CD4-positive, alpha-beta T cell treated with Interleukin-15 for 4 hours (primary cell): ENCODE measurements around the gene LRRIQ1.

Experiments
- DNase-seq: peaks from one replicate; pipeline ENCODE4 v3.0.0-alpha.2; 2020; ENCODE audit warnings: low spot score

The LRRIQ1 gene

DNA sequence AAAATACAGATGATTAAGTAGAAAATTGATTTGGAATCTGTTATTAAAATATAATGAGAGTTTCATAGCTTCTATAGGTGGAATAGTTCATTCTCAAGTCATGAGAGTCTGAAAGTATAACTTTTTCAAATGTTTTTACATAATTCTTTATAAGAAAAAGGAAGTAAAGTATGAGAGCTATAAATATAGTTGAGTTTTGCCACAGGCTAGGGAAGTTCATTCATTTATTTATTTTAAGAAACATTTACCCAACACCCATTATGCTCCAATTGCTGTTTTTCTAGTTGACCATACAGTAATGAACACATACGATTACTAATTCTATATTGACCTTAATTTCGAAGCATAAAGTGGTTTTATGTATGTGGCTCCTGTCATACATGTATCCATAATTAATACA, 24.8 kb downstream of the LRRIQ1 start:
- DNase-seq: no peak

DNA sequence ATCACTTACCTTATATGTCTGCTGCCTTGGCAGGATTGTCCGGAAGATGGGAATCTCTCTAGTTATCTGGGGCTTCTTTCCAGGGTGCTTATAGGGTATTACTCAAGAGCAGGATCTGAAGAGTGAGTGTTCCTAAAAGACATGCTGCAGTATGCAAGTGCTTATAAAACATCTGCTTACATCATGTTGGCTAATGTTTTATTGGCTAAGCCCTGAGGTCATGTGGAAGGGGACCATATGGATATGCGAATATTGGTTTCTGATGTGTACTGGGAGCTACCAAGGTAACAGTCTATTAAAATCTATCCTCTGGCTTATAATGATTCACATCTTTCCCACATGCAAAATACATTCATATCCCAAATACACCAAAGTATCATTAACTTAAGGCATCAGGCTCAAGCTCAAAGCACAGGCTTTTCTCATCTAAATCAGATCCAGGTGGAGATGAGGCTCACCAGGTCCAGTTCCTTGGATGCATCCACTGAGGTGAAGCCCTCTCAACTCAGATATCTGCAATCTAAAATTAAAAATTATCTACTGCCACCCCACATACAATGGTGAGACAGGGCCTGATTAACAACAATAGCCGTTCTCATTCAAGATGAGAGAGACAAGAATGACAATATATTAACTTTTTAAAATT, 29.8 kb downstream of the LRRIQ1 start:
- no peak for DNase-seq

DNA sequence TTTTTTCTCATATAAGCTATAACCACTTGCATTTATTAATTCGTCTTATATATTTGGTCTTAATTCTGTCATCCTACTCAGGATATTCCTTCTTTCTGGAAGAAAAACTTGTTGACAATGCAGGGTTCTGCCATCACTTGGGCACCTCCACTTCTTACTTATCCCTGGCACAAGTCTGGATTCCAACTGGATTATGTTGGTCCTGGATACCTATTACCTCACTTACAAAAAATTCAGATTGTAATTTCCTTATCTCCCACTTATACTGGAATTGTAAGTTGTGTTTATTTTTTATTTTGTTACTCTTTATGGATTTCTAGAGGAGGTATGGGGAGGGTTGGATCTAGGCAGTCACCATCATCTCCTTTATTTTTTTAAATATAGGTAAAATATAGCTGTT, 36.7 kb downstream of the LRRIQ1 start:
- no peak for DNase-seq

DNA sequence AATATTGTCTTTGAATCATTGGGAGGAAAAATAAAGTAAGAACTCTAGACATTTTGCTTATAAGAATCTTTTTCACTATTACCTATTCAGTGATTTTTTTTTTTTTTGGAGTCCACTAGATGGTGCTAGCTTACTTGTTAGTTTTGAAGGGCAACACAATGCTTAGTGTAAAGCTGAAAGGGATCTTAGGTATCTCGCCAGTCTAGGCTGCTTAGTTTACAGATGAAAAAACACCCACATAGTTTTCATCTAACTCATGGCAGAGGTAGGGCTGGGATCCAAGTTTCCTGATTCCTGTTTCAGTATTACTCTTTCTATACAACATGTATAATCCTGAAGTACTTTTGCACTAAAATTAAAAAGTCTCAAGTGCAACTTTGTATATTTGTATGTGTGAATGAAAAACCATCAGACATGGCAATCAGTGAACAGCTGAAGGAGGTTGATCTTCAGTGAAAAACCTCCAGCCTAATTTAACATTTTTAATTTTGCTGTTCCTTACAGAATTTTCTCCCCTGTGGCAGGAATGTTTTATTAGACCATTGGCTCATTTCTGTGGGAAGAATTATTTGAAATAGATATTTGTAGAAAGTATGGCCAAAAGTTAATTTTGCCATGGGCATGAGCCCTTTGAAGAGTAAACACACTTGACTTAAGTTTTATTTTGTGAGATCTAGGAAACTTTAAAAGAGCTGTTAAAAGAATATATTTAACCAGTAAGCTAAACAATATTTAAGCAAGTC, 40.7 kb downstream of the LRRIQ1 start:
- DNase-seq: no peak

GRCh38 chr12:85085066-85085465, 48.9 kb downstream of the LRRIQ1 start:
- no peak for DNase-seq

- no peak for DNase-seq
Observed at GRCh38 chr12:85089792-85090191, 53.6 kb downstream of the LRRIQ1 start.

DNA sequence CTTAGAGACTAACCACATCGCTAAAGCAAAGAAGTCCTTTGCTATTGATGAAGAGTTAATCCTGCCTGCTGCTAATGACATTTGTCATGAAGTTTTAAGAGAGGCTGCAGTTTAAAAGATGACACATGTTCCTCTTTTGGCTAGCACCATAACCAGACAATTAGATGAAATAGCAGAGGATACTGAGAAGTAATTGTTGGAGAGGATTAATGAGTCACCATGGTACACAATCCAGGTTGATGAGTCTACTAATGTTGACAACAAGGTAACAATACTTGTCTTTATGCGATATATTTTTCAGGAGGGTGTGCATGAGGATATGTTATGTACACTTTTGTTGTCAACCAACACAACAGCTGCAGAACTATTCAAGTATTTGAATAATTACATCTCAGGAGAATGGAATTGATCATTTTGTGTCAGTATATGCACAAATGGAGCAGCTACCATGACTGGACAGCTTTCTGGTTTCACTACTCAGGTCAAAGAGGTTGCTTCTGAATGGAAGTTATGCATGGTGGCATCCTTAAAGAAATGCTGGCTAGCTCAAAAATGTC, 56.7 kb downstream of the LRRIQ1 start:
- no peak for DNase-seq

GRCh38 chr12:85095501-85095900, 59.4 kb downstream of the LRRIQ1 start:
- DNase-seq: no peak

DNA sequence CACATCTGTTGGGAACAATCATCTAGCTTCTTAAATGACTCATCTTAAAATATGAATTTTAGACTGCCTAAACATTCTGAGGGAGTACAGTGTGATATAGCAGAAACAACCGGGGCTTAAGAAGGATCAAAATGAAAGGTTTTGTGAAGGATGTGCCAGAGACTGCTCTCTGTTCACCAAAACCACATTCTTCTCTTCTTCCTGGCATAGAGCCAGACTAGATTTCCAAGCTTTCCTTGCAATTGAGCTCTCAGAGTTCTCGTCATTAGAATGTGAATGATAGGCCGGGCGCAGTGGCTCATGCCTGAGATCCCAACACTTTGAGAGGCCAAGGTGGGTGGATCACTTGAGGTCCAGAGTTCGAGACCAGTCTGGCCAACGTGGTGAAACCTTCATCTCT, 94.5 kb downstream of the LRRIQ1 start:
- no peak for DNase-seq

GRCh38 chr12:85138833-85139232, 102.7 kb downstream of the LRRIQ1 start:
- no peak for DNase-seq

GRCh38 chr12:85147331-85147730, 111.2 kb downstream of the LRRIQ1 start:
- no peak for DNase-seq

GRCh38 chr12:85152311-85152729, 116.2 kb downstream of the LRRIQ1 start:
- DNase-seq: no peak

DNA sequence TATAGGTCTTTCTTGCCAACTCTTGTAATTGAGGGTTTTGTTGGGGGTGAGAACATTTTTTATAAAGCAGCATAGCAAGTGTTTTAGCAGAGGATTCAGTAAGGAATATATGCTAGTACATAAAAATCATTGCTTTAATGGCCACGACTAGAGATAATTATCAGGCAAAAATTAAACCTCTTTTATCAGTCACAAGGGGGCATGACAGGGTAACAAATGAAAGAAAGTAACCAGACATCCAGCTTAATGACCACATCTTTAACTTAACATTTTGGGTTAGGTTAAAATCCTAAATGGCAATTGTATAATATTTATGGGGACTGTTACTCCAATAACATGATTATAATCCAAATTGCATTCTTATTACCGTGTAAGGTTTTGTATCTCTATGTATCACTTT, 119.6 kb downstream of the LRRIQ1 start:
- DNase-seq: no peak

GRCh38 chr12:85156569-85156968, 120.4 kb downstream of the LRRIQ1 start:
- DNase-seq: no peak

GRCh38 chr12:85157035-85157603, 121.0 kb downstream of the LRRIQ1 start:
- DNase-seq: no peak

GRCh38 chr12:85163752-85164321, 127.7 kb downstream of the LRRIQ1 start:
- DNase-seq: no peak

GRCh38 chr12:85179680-85180270, 143.6 kb downstream of the LRRIQ1 start:
- no peak for DNase-seq

DNA sequence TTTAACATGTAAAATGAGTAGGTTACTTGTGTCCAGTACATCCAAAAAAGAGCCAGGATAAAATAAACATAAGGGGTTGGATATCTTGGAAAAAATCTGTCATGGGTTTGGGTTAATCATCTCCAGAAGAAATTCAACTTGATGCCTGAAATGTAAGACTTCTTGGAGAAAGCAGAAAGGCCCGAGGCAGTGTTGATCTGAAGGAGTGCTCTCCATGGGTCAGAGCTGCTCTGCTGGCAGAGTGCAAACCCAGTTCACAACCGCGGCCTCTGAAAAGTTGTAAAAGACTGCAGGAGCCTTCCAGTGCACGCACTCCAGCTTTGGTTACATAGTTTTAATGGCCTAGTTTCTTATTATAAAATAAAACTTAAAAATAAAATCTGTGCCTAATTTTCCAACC, 146.5 kb downstream of the LRRIQ1 start:
- no peak for DNase-seq

GRCh38 chr12:85183855-85184254, 147.7 kb downstream of the LRRIQ1 start:
- DNase-seq: no peak

- no peak for DNase-seq
Observed at GRCh38 chr12:85186236-85186635, 150.1 kb downstream of the LRRIQ1 start.

GRCh38 chr12:85188619-85189018, 152.5 kb downstream of the LRRIQ1 start:
- no peak for DNase-seq

DNA sequence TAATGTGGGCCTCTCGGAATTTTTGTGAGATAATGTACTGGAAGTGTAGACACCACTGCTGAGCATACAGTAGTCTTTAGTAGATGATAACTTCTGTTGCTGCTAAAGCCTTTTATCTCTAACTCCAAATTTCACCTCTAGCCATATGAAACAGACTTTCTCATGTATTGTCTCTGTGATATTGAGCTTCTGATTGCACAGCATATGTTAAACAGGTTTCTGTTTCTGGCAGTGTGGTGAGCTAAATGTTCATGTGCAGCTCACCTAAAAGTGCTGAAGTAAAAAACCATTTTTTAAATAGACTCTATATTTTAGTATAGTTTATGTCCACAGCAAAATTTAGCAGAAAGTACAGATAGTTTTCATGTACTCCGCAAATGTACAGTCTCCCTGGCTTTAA, 154.6 kb downstream of the LRRIQ1 start:
- no peak for DNase-seq
